NCI-H526 (cell line): ENCODE measurements around the gene FAM72A.
"Not testable (repeated sequence)": the region's sequence is repeated elsewhere in the genome, so short reads cannot be mapped to it uniquely, and the experiment has no call there.

Experiments
- DNase-seq, 2 experiments: peaks; one replicate each; lab custom pipeline; 2025; lab: John Stamatoyannopoulos, UW

The FAM72A gene

GRCh38 chr1:206215600-206216392 is 13.2 kb upstream of the FAM72A start:
- DNase-seq, result not testable (repeated sequence)

GRCh38 chr1:206210802-206211201 is 8.2 kb upstream of the FAM72A start:
- not testable (repeated sequence) for DNase-seq

GRCh38 chr1:206205569-206205968 is 2.9 kb upstream of the FAM72A start:
- not testable (repeated sequence) for DNase-seq

GRCh38 chr1:206204871-206205270 is 2.2 kb upstream of the FAM72A start:
- DNase-seq, result not testable (repeated sequence)

- DNase-seq, result not testable (repeated sequence)
These were observed 1.5 kb upstream of the FAM72A start for GRCh38 chr1:206204159-206204511.

GRCh38 chr1:206203364-206204158 is 922 bp upstream of the FAM72A start, which contains the start of gene SRGAP2:
Gene SRGAP2 (plus strand): TSS chr1:206203541. CDS start chr1:206205971, 2,430 bp downstream.
- peak in 1 of 2 experiments; percentile 45 for DNase-seq

GRCh38 chr1:206196748-206197424 is 5.8 kb downstream of the FAM72A start:
- not testable (repeated sequence) for DNase-seq

- not testable (repeated sequence) for DNase-seq
These were observed 7.5 kb downstream of the FAM72A start for GRCh38 chr1:206195182-206195581.

GRCh38 chr1:206186826-206187225 is 15.8 kb downstream of the FAM72A start:
- DNase-seq, result not testable (repeated sequence)

GRCh38 chr1:206185778-206186177 is 16.9 kb downstream of the FAM72A start:
- not testable (repeated sequence) for DNase-seq

GRCh38 chr1:206183788-206184187 is 18.9 kb downstream of the FAM72A start:
- DNase-seq, result not testable (repeated sequence)

GRCh38 chr1:206182368-206183317 is 20.0 kb downstream of the FAM72A start:
- DNase-seq, result not testable (repeated sequence)

GRCh38 chr1:206179666-206180065 is 23.0 kb downstream of the FAM72A start:
- DNase-seq, result not testable (repeated sequence)

GRCh38 chr1:206178061-206178989 is 24.3 kb downstream of the FAM72A start:
- not testable (repeated sequence) for DNase-seq

GRCh38 chr1:206176114-206176502 is 26.5 kb downstream of the FAM72A start:
- not testable (repeated sequence) for DNase-seq

- not testable (repeated sequence) for DNase-seq
These were observed 27.1 kb downstream of the FAM72A start for GRCh38 chr1:206175459-206176113.

GRCh38 chr1:206174182-206174868 is 28.3 kb downstream of the FAM72A start:
- DNase-seq, result peak in 1 of 2 experiments; percentile 23

- not testable (repeated sequence) for DNase-seq
These were observed 29.4 kb downstream of the FAM72A start for GRCh38 chr1:206173110-206173719.
